HPDE6-E6E7 (cell line): ENCODE measurements around the gene HES5.

ENCODE experiments used
- DNase-seq: peaks from one replicate; pipeline ENCODE4 v3.0.0; 2011; ENCODE audit warnings: missing footprints; ENCODE audit errors: extremely low spot score

HES5 gene

GRCh38 chr1:2516124-2516523 lies 13.9 kb downstream of the HES5 start:
- DNase-seq = no peak

GRCh38 chr1:2515763-2516080 lies 14.3 kb downstream of the HES5 start:
- no peak for DNase-seq

GRCh38 chr1:2514863-2515762 lies 14.9 kb downstream of the HES5 start:
- DNase-seq = no peak

- DNase-seq = no peak
These were observed 16.0 kb downstream of the HES5 start for GRCh38 chr1:2513939-2514652.

GRCh38 chr1:2512862-2513421 lies 17.1 kb downstream of the HES5 start:
- DNase-seq = no peak

GRCh38 chr1:2510366-2511155 lies 19.5 kb downstream of the HES5 start:
- DNase-seq = no peak

- DNase-seq = no peak
These were observed 20.5 kb downstream of the HES5 start for GRCh38 chr1:2509589-2509988.

GRCh38 chr1:2508751-2509150 lies 21.3 kb downstream of the HES5 start:
- DNase-seq = no peak

- DNase-seq = no peak
These were observed 21.9 kb downstream of the HES5 start for GRCh38 chr1:2508180-2508579.

GRCh38 chr1:2507744-2508155 lies 22.3 kb downstream of the HES5 start:
- no peak for DNase-seq

- DNase-seq = no peak
These were observed 23.0 kb downstream of the HES5 start for GRCh38 chr1:2506901-2507565.

GRCh38 chr1:2506007-2506860 lies 23.8 kb downstream of the HES5 start:
- DNase-seq = no peak

GRCh38 chr1:2505461-2505994 lies 24.5 kb downstream of the HES5 start:
- DNase-seq = no peak

- DNase-seq = no peak
These were observed 25.2 kb downstream of the HES5 start for GRCh38 chr1:2504949-2505272.

GRCh38 chr1:2504225-2504948 lies 25.7 kb downstream of the HES5 start:
- DNase-seq = no peak

- no peak for DNase-seq
These were observed 26.4 kb downstream of the HES5 start for GRCh38 chr1:2503554-2504224.

- no peak for DNase-seq
These were observed 27.2 kb downstream of the HES5 start for GRCh38 chr1:2502661-2503553.

GRCh38 chr1:2502210-2502609 lies 27.9 kb downstream of the HES5 start:
- no peak for DNase-seq
